Stomach (tissue), 9 donors: Measurements from ENCODE around the gene ASIC4. TPM values are rescaled to one million over a fixed set of nuclear protein-coding genes. Genes with fewer than 3 reads are reported as not detected.

Experiments used
- DNase-seq, 2 donors: peaks; one replicate each; pipeline versions ENCODE4 v3.0.0 to v3.0.0-alpha.2; 2013 to 2019
- H3K27ac ChIP-seq, 5 donors: fragments of 200-600 bp in 4 of 5; sonication (generic) in 4 of 5; one replicate each; pipeline ENCODE4 v1.5.1; 2013 to 2019; ENCODE audit warnings: mild to moderate bottlenecking in 1 of 5, moderate library complexity in 1 of 5
- H3K27me3 ChIP-seq, 3 donors: fragments of 200-600 bp; sonication (generic); one replicate each; pipeline ENCODE4 v1.5.1; 2017 to 2019; ENCODE audit warnings: mixed run types in 1 of 3
- H3K36me3 ChIP-seq, 4 donors: fragments of 200-600 bp; sonication (generic); 1 replicate in 3 of 4; 2 replicates in 1 of 4; pipeline ENCODE4 v1.5.1; 2016 to 2019
- H3K4me1 ChIP-seq, 4 donors: fragments of 200-600 bp; sonication (generic); one replicate each; pipeline ENCODE4 v1.5.1; 2016 to 2019
- H3K4me3 ChIP-seq, 4 donors: fragments of 200-600 bp; sonication (generic) in 3 of 4; one replicate each; pipeline ENCODE4 v1.5.1; 2016 to 2019; ENCODE audit warnings: mild to moderate bottlenecking in 1 of 4
- H3K9me3 ChIP-seq, 4 donors: fragments of 200-600 bp; sonication (generic); one replicate each; pipeline ENCODE4 v1.5.1; 2016 to 2019
- CTCF ChIP-seq, 7 experiments: fragments of 450-650 bp in 4 of 7; fragments of 200-600 bp in 3 of 7; sonication (generic) in 3 of 7; IDR thresholded peaks; one replicate each; pipeline ENCODE4 v1.5.1; 2016 to 2019; ENCODE audit warnings: antibody characterized with exemption in 7 of 7, control low read depth in 2 of 7, mild to moderate bottlenecking in 1 of 7
- EP300 ChIP-seq: sonication (generic); formaldehyde crosslinking; IDR thresholded peaks from one replicate; pipeline ENCODE4 v1.6.1; 2017; ENCODE audit warnings: antibody characterized with exemption
- POLR2A ChIP-seq, 4 donors: fragments of 450-650 bp; IDR thresholded peaks; one replicate each; pipeline ENCODE4 v1.6.1; 2016; ENCODE audit warnings: antibody characterized with exemption in 4 of 4, control low read depth in 2 of 4, mild to moderate bottlenecking in 1 of 4, moderate library complexity in 1 of 4
- POLR2AphosphoS5 ChIP-seq, 3 donors: sonication (generic); formaldehyde crosslinking; IDR thresholded peaks; one replicate each; pipeline ENCODE4 v1.6.1; 2016; ENCODE audit warnings: antibody characterized with exemption in 3 of 3
- WGBS, 5 donors: extraction: QIAGEN DNeasy Blood & Tissue Kit in 3 of 5; methylation state at CpG; one replicate each; pipeline versions ENCODE4 v1.1.5 to v1.1.7; 2013 to 2018; 5-methylcytosine and 5-hydroxymethylcytosine counted together
- intact Hi-C: fragments of 100-400 bp; cut with DNase I; formaldehyde crosslinking; loops from one replicate; pipeline ENCODE4 v1.15.1; 2023; ENCODE audit warnings: low total_unique reads
- polyA plus RNA-seq, 3 donors: library from polyadenylated mRNA; stranded (reverse); fragments of 200-250 nt; gene quantifications; one replicate each; pipeline ENCODE4 v1.2.3, GENCODE V29; 2013
- total RNA-seq, 5 donors: library from RNA; depleted of rRNA; stranded (reverse); fragments of >200 nt; gene quantifications; one replicate each; pipeline versions ENCODE4 v1.1.0 to v1.2.3, GENCODE V29; 2014 to 2016
- donor health status: healthy with polysubstance abuse.
- donor health status: Bipolar disorder and iron deficiency.
- donor health status: healthy.

The ASIC4 gene
- total and polyA plus RNA-seq, 8 donors, result 2.0 to 11.0 TPM; not detected in 6

DNA sequence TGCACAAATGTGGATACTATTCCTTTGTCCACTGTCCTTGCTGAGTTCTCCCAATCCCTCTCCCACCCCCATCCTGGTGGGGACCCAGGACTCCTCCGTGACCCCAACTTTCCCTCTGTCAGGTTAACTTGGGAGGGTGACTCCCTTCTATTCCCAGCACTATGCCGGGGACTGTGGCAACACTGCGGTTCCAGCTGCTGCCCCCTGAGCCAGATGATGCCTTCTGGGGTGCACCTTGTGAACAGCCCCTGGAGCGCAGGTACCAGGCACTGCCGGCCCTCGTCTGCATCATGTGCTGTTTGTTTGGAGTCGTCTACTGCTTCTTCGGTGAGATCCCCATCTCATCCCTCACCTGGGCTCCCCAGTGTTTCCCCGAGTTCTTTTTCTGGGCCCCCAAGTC, 30.3 kb downstream of the ASIC4 start:
- no peak for TF ChIP-seq POLR2A (IDR thresholded peaks at IDR 0.05)
- no peak for TF ChIP-seq CTCF (IDR thresholded peaks at IDR 0.05)
- TF ChIP-seq POLR2AphosphoS5 (IDR thresholded peaks at IDR 0.05), result no peak
- TF ChIP-seq EP300, result no peak
- Histone ChIP-seq H3K36me3 (peaks cover 12 to 28% (median 19%) of the 10 kb centered on the region in 4 donors), H3K27me3 (peaks cover 0 to 26% (median 0%) of the 10 kb centered on the region in 3 donors), H3K9me3 (no peaks in the 10 kb centered on the region), H3K4me3 (peak overlapping the region; percentile 74 to 88 (median 82)), H3K4me1 (peaks cover 26 to 36% (median 33%) of the 10 kb centered on the region in 4 donors), H3K27ac (peak overlapping the region in 3 of 5 donors; percentile 94 to 97 (median 96))
- 43 to 51% (median 48%) methylated on average over 9 of the region's 9 CpGs for WGBS, 5 donors
- intact Hi-C loops, result loop anchor here (5.0 kb wide), 1 partner anchor 98 kb away; no protein-coding TSS in a partner anchor
- DNase-seq, result no peak

DNA sequence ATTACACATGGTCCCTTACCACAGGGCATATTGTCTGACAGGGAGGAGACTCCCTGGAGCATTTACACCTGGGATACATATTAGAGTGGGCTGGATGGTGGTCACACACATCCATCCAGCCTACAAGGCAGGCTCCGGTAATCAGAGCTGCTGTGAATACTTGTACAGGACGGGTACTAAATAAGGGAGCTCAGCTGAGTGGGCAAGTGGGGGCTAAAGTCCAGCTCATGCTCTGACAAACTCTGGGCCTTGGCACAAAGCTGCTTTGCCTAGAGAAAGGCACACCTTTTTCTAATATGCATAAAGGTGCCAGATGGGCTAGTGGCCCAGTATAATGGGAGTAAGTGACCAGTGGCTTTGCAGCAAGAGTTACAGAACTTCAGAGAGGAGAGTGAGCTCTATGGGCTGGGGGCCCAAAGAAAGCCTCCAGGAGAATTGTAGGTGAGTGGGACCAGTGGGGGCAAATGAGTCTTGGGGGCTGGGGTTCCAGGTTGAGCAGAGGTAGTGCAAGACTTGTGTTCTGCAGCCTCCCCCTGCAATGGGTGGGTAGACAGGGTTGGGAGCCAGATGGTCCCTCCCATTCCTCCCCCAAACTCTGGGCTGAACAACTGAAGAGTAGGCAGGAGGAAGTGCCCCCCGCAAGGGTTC, 31.1 kb downstream of the ASIC4 start:
- Histone ChIP-seq H3K27me3 (peaks cover 0 to 30% (median 0%) of the 10 kb centered on the region in 3 donors), H3K9me3 (no peaks in the 10 kb centered on the region), H3K4me1 (peaks cover 26 to 36% (median 33%) of the 10 kb centered on the region in 4 donors), H3K27ac (no peak overlapping the region), H3K36me3 (peaks cover 8 to 24% (median 12%) of the 10 kb centered on the region in 4 donors), H3K4me3 (no peak overlapping the region)
- TF ChIP-seq POLR2AphosphoS5 (IDR thresholded peaks at IDR 0.05), result no peak
- no peak for TF ChIP-seq CTCF (IDR thresholded peaks at IDR 0.05)
- TF ChIP-seq POLR2A (IDR thresholded peaks at IDR 0.05), result no peak
- no peak for TF ChIP-seq EP300
- DNase-seq, result no peak
- intact Hi-C loops, result no loop called here
- WGBS, 5 donors, result 81 to 98% (median 95%) methylated on average over 3 of the region's 3 CpGs

DNA sequence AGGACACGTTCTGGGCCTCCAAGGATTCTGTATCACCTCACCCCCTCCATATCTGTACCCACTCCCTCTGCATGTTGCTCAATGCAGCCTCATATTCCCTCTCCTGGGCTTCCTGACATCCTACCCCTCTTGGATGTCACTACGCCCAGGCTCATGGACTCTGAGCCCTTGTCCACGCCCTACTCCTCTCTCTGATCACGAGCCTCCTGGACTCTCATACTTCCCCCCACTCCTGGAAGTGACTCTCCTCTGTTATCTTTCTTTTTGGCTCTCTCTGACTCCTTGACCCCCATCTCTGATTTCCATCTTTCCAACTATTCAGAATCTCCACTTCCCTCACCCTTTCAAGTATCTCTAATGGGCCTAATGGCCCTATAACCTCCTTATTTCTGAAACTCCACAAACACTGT, 31.7 kb downstream of the ASIC4 start:
- intact Hi-C loops, result no loop called here
- H3K27ac ChIP-seq, result no peak overlapping the region
- no peaks in the 10 kb centered on the region for H3K9me3 ChIP-seq
- H3K27me3 ChIP-seq, result peaks cover 0 to 34% (median 5%) of the 10 kb centered on the region in 3 donors
- peaks cover 3 to 18% (median 7%) of the 10 kb centered on the region in 4 donors for H3K36me3 ChIP-seq
- peaks cover 26 to 37% (median 33%) of the 10 kb centered on the region in 4 donors for H3K4me1 ChIP-seq
- H3K4me3 ChIP-seq, result no peak overlapping the region
- no peak for DNase-seq
- TF ChIP-seq POLR2AphosphoS5 (IDR thresholded peaks at IDR 0.05), result no peak
- TF ChIP-seq EP300, result no peak
- TF ChIP-seq POLR2A (IDR thresholded peaks at IDR 0.05), result no peak
- TF ChIP-seq CTCF (IDR thresholded peaks at IDR 0.05), result no peak
- 66 to 74% (median 68%) methylated on average over 4 of the region's 4 CpGs for WGBS, 5 donors

GRCh38 chr2:219547621-219548020, 33.3 kb downstream of the ASIC4 start:
- Histone ChIP-seq H3K4me3 (no peak overlapping the region), H3K27me3 (peaks cover 0 to 41% (median 19%) of the 10 kb centered on the region in 3 donors), H3K27ac (no peak overlapping the region), H3K36me3 (peaks cover 0 to 12% (median 2%) of the 10 kb centered on the region in 4 donors), H3K4me1 (peaks cover 21 to 37% (median 32%) of the 10 kb centered on the region in 4 donors), H3K9me3 (no peaks in the 10 kb centered on the region)
- WGBS, 5 donors, result 91 to 97% (median 96%) methylated on average over 16 to 26 of the region's 26 CpGs
- TF ChIP-seq CTCF (IDR thresholded peaks at IDR 0.05) (no peak), POLR2A (IDR thresholded peaks at IDR 0.05) (no peak), EP300 (no peak), POLR2AphosphoS5 (IDR thresholded peaks at IDR 0.05) (no peak)
- DNase-seq, result no peak
- intact Hi-C loops, result no loop called here
